ENCODE measurements around the gene MAF. TPM values are rescaled to one million over a fixed set of nuclear protein-coding genes. Genes with fewer than 3 reads are reported as not detected.

The MAF gene
- 10 to 100 TPM in 2 of 5 experiments, 1 to 10 TPM in 3; 5.4 to 54.6 (median 7.9) TPM for total RNA-seq
- polyA plus RNA-seq = under 1 TPM; 0.06 to 0.08 TPM
- total RNA-seq = 7.5 reads per million, percentile 31 among the genes with 10 or more reads in this experiment

GRCh38 chr16:79600638-79601091 lies at the start of gene MAF:
Gene MAF, minus strand, starts transcription at chr16:79600737. Its CDS starts 835 bp downstream, at chr16:79599902.
- CTCF ChIA-PET = interaction anchor here (0.8 to 1.2 kb wide), 3 partner anchors 8 to 918 kb away, joined by 3 read pairs; no protein-coding TSS in a partner anchor
- Histone ChIP-seq H3K9me3 (ENCODE audit: control insufficient read depth in 2 of 3, low read length in 3 of 3) (no peaks in the 10 kb centered on the region), H3K27me3 (ENCODE audit: control insufficient read depth in 2 of 2, insufficient read depth in 2 of 2, low read length in 2 of 2) (no peaks in the 10 kb centered on the region), H3K36me3 (ENCODE audit: control insufficient read depth in 2 of 3, insufficient read depth in 3 of 3, low read length in 3 of 3) (no peaks in the 10 kb centered on the region), H3K4me3 (ENCODE audit: low read length) (peak within 1 kb of the TSS; percentile 84), H3K27ac (ENCODE audit: low read depth, low read length) (peak within 1 kb of the TSS; percentile 60), H3K4me1 (ENCODE audit: control insufficient read depth in 2 of 2, insufficient read depth in 2 of 2, low read length in 2 of 2) (peaks cover 6 to 7% of the 10 kb centered on the region in 2 donors)
- DNase-seq (peak; percentile 59 to 90 (median 80)), ATAC-seq (peak; percentile 86)
- intact Hi-C loops (cut with micrococcal nuclease) = loop anchor here (1.0 to 10.0 kb wide), 17 partner anchors 112 to 1501 kb away; partner anchors contain the start of genes CDYL2 (in 2 of the 2), WWOX (in 2 of the 2), CENPN (in 1 of the 2) and CMC2 (in 1 of the 2)
- H3K27ac Mint-ChIP-seq = peak within 1 kb of the TSS; percentile 80 to 98 (median 84)
- H3K27me3 Mint-ChIP-seq = peaks cover 8 to 19% (median 16%) of the 10 kb centered on the region in 5 donors
- H3K4me1 Mint-ChIP-seq = peaks cover 6 to 54% (median 42%) of the 10 kb centered on the region in 7 donors
- H3K9me3 Mint-ChIP-seq = peaks cover 0 to 3% (median 0%) of the 10 kb centered on the region in 11 donors
- POLR2A ChIA-PET = interaction anchor here (1.2 to 1.7 kb wide), 2 partner anchors 10 to 322 kb away, joined by 4 to 5 read pairs; no protein-coding TSS in a partner anchor
- peak within 1 kb of the TSS; percentile 90 to 98 (median 94) for H3K4me3 Mint-ChIP-seq
- peaks cover 0 to 20% (median 0%) of the 10 kb centered on the region in 5 donors for H3K36me3 Mint-ChIP-seq

GRCh38 chr16:79648826-79649225 lies 48.3 kb upstream of the MAF start:
- ATAC-seq (no peak), DNase-seq (no peak)
- Histone ChIP-seq H3K9me3 (ENCODE audit: control insufficient read depth in 2 of 3, low read length in 3 of 3) (no peaks in the 10 kb centered on the region), H3K4me3 (ENCODE audit: low read length) (no peak overlapping the region), H3K36me3 (ENCODE audit: control insufficient read depth in 2 of 3, insufficient read depth in 3 of 3, low read length in 3 of 3) (no peaks in the 10 kb centered on the region), H3K27me3 (ENCODE audit: control insufficient read depth in 2 of 2, insufficient read depth in 2 of 2, low read length in 2 of 2) (no peaks in the 10 kb centered on the region), H3K27ac (ENCODE audit: low read depth, low read length) (no peak overlapping the region), H3K4me1 (ENCODE audit: control insufficient read depth in 2 of 2, insufficient read depth in 2 of 2, low read length in 2 of 2) (no peaks in the 10 kb centered on the region)
- Mint-ChIP-seq H3K27ac (no peak overlapping the region), H3K4me3 (no peak overlapping the region), H3K9me3 (no peaks in the 10 kb centered on the region), H3K36me3 (peaks cover 0 to 9% (median 0%) of the 10 kb centered on the region in 5 donors), H3K4me1 (peaks cover 0 to 4% (median 0%) of the 10 kb centered on the region in 7 donors), H3K27me3 (peaks cover 0 to 29% (median 5%) of the 10 kb centered on the region in 5 donors)
- ChIA-PET CTCF (no interaction called here), POLR2A (no interaction called here)
- intact Hi-C loops (cut with micrococcal nuclease) = no loop called here

- intact Hi-C loops (cut with micrococcal nuclease) = no loop called here
- CTCF ChIA-PET = no interaction called here
- peaks cover 0 to 2% (median 0%) of the 10 kb centered on the region in 11 donors for H3K9me3 Mint-ChIP-seq
Observed at GRCh38 chr16:79647586-79647985, 47.0 kb upstream of the MAF start.

GRCh38 chr16:79645701-79646100 lies 45.2 kb upstream of the MAF start:
- DNase-seq = no peak
- POLR2A ChIA-PET = no interaction called here

More at GRCh38 chr16:79647586-79647985, 47.0 kb upstream of the MAF start:
- DNase-seq (no peak), ATAC-seq (no peak)
- peaks cover 0 to 9% (median 0%) of the 10 kb centered on the region in 7 donors for H3K4me1 Mint-ChIP-seq
- no peaks in the 10 kb centered on the region for H3K27me3 ChIP-seq (ENCODE audit: control insufficient read depth in 2 of 2, insufficient read depth in 2 of 2, low read length in 2 of 2)
- peaks cover 0 to 29% (median 5%) of the 10 kb centered on the region in 5 donors for H3K27me3 Mint-ChIP-seq
- no peaks in the 10 kb centered on the region for H3K4me1 ChIP-seq (ENCODE audit: control insufficient read depth in 2 of 2, insufficient read depth in 2 of 2, low read length in 2 of 2)
- H3K4me3 ChIP-seq (ENCODE audit: low read length) = no peak overlapping the region
- POLR2A ChIA-PET = no interaction called here
- no peak overlapping the region for H3K4me3 Mint-ChIP-seq
- peaks cover 0 to 14% (median 0%) of the 10 kb centered on the region in 5 donors for H3K36me3 Mint-ChIP-seq
- H3K36me3 ChIP-seq (ENCODE audit: control insufficient read depth in 2 of 3, insufficient read depth in 3 of 3, low read length in 3 of 3) = no peaks in the 10 kb centered on the region
- no peaks in the 10 kb centered on the region for H3K9me3 ChIP-seq (ENCODE audit: control insufficient read depth in 2 of 3, low read length in 3 of 3)
- no peak overlapping the region for H3K27ac Mint-ChIP-seq
- H3K27ac ChIP-seq (ENCODE audit: low read depth, low read length) = no peak overlapping the region

GRCh38 chr16:79644971-79645667 lies 44.6 kb upstream of the MAF start:
- peaks cover 5 to 29% (median 17%) of the 10 kb centered on the region in 7 donors for H3K4me1 Mint-ChIP-seq
- Histone ChIP-seq H3K27ac (ENCODE audit: low read depth, low read length) (no peak overlapping the region), H3K27me3 (ENCODE audit: control insufficient read depth in 2 of 2, insufficient read depth in 2 of 2, low read length in 2 of 2) (no peaks in the 10 kb centered on the region), H3K4me3 (ENCODE audit: low read length) (no peak overlapping the region), H3K36me3 (ENCODE audit: control insufficient read depth in 2 of 3, insufficient read depth in 3 of 3, low read length in 3 of 3) (no peaks in the 10 kb centered on the region), H3K4me1 (ENCODE audit: control insufficient read depth in 2 of 2, insufficient read depth in 2 of 2, low read length in 2 of 2) (peaks cover 3 to 5% of the 10 kb centered on the region in 2 donors), H3K9me3 (ENCODE audit: control insufficient read depth in 2 of 3, low read length in 3 of 3) (no peaks in the 10 kb centered on the region)
- peaks cover 0 to 8% (median 0%) of the 10 kb centered on the region in 11 donors for H3K9me3 Mint-ChIP-seq
- DNase-seq (no peak), ATAC-seq (no peak)
- no peak overlapping the region for H3K27ac Mint-ChIP-seq
- H3K27me3 Mint-ChIP-seq = peaks cover 0 to 29% (median 3%) of the 10 kb centered on the region in 5 donors
- intact Hi-C loops (cut with micrococcal nuclease) = no loop called here
- ChIA-PET POLR2A (no interaction called here), CTCF (no interaction called here)
- no peak overlapping the region for H3K4me3 Mint-ChIP-seq
- H3K36me3 Mint-ChIP-seq = peaks cover 0 to 20% (median 0%) of the 10 kb centered on the region in 5 donors

More at GRCh38 chr16:79645701-79646100, 45.2 kb upstream of the MAF start:
- intact Hi-C loops (cut with micrococcal nuclease) = no loop called here
- H3K27me3 ChIP-seq (ENCODE audit: control insufficient read depth in 2 of 2, insufficient read depth in 2 of 2, low read length in 2 of 2) = no peaks in the 10 kb centered on the region
- no peak overlapping the region for H3K4me3 Mint-ChIP-seq
- CTCF ChIA-PET = no interaction called here
- H3K9me3 Mint-ChIP-seq = peaks cover 0 to 8% (median 0%) of the 10 kb centered on the region in 11 donors
- H3K27ac ChIP-seq (ENCODE audit: low read depth, low read length) = no peak overlapping the region
- peaks cover 3 to 5% of the 10 kb centered on the region in 2 donors for H3K4me1 ChIP-seq (ENCODE audit: control insufficient read depth in 2 of 2, insufficient read depth in 2 of 2, low read length in 2 of 2)
- peaks cover 3 to 26% (median 15%) of the 10 kb centered on the region in 7 donors for H3K4me1 Mint-ChIP-seq
- no peak overlapping the region for H3K27ac Mint-ChIP-seq
- H3K4me3 ChIP-seq (ENCODE audit: low read length) = no peak overlapping the region
- H3K36me3 ChIP-seq (ENCODE audit: control insufficient read depth in 2 of 3, insufficient read depth in 3 of 3, low read length in 3 of 3) = no peaks in the 10 kb centered on the region
- H3K27me3 Mint-ChIP-seq = peaks cover 0 to 29% (median 3%) of the 10 kb centered on the region in 5 donors
- H3K36me3 Mint-ChIP-seq = peaks cover 0 to 20% (median 0%) of the 10 kb centered on the region in 5 donors
- no peak for ATAC-seq
- no peaks in the 10 kb centered on the region for H3K9me3 ChIP-seq (ENCODE audit: control insufficient read depth in 2 of 3, low read length in 3 of 3)

- intact Hi-C loops (cut with micrococcal nuclease) = no loop called here
- peaks cover 3 to 5% of the 10 kb centered on the region in 2 donors for H3K4me1 ChIP-seq (ENCODE audit: control insufficient read depth in 2 of 2, insufficient read depth in 2 of 2, low read length in 2 of 2)
- no peak overlapping the region for H3K27ac ChIP-seq (ENCODE audit: low read depth, low read length)
- Mint-ChIP-seq H3K27me3 (peaks cover 0 to 12% (median 3%) of the 10 kb centered on the region in 5 donors), H3K4me1 (peaks cover 9 to 47% (median 28%) of the 10 kb centered on the region in 7 donors), H3K9me3 (peaks cover 0 to 10% (median 0%) of the 10 kb centered on the region in 11 donors), H3K4me3 (peak overlapping the region in 1 of 10 donors; percentile 13), H3K36me3 (peaks cover 0 to 26% (median 0%) of the 10 kb centered on the region in 5 donors), H3K27ac (peak overlapping the region in 1 of 9 donors; percentile 95)
- H3K4me3 ChIP-seq (ENCODE audit: low read length) = no peak overlapping the region
- ChIA-PET CTCF (interaction anchor here (1.0 kb wide), 1 partner anchor 17 kb away, joined by 3 read pairs; no protein-coding TSS in a partner anchor), POLR2A (no interaction called here)
- no peak for DNase-seq
- H3K36me3 ChIP-seq (ENCODE audit: control insufficient read depth in 2 of 3, insufficient read depth in 3 of 3, low read length in 3 of 3) = no peaks in the 10 kb centered on the region
- H3K27me3 ChIP-seq (ENCODE audit: control insufficient read depth in 2 of 2, insufficient read depth in 2 of 2, low read length in 2 of 2) = no peaks in the 10 kb centered on the region
- no peaks in the 10 kb centered on the region for H3K9me3 ChIP-seq (ENCODE audit: control insufficient read depth in 2 of 3, low read length in 3 of 3)
- ATAC-seq = no peak
Observed at GRCh38 chr16:79642652-79643051, 42.1 kb upstream of the MAF start.
